Endothelial cell of umbilical vein (primary cell): ENCODE data around the gene LYRM9.

Source experiments
- EZH2 ChIP-seq: IDR thresholded peaks from 2 replicates; pipeline ENCODE4 v1.6.1; 2012; ENCODE audit warnings: borderline replicate concordance, low read depth, mild to moderate bottlenecking, moderate library complexity, low read length, inconsistent platforms; ENCODE audit not compliant: severe bottlenecking
- FOS ChIP-seq: IDR thresholded peaks from 2 replicates; pipeline ENCODE4 v1.6.1; 2011; ENCODE audit warnings: mild to moderate bottlenecking, low read length, moderate library complexity, borderline replicate concordance; ENCODE audit not compliant: insufficient read depth
- GATA2 ChIP-seq: IDR thresholded peaks from 2 replicates; pipeline ENCODE4 v1.7.0; 2011; ENCODE audit warnings: low read depth, mild to moderate bottlenecking, moderate library complexity, mixed read lengths, low read length; ENCODE audit not compliant: insufficient read length, insufficient read depth
- JUN ChIP-seq: IDR thresholded peaks from 2 replicates; pipeline ENCODE4 v1.6.1; 2011; ENCODE audit warnings: borderline replicate concordance, low read depth; ENCODE audit not compliant: insufficient read length, insufficient read depth
- MYC ChIP-seq: IDR thresholded peaks from one replicate; pipeline ENCODE4 v1.6.1; 2011; ENCODE audit warnings: mild to moderate bottlenecking, low read depth, low read length
- POLR2A ChIP-seq: IDR thresholded peaks from 2 replicates; pipeline ENCODE4 v1.6.1; 2012; ENCODE audit warnings: low read depth, mild to moderate bottlenecking, control low read depth, low read length
- POLR2AphosphoS5 ChIP-seq: IDR thresholded peaks from 2 replicates; pipeline ENCODE4 v1.6.1; 2012; ENCODE audit warnings: low read depth, mild to moderate bottlenecking, control low read depth, low read length, moderate library complexity; ENCODE audit not compliant: insufficient read depth
- TF ChIP-seq, protein P1 (sequence below), 2 donors: IDR thresholded peaks; 1 replicate in 1 of 2; 2 replicates in 1 of 2; pipeline ENCODE4 v1.5.1; 2011; ENCODE audit warnings: low read length in 2 of 2, mild to moderate bottlenecking in 2 of 2, moderate library complexity in 2 of 2, control low read depth in 1 of 2, inconsistent platforms in 1 of 2, low read depth in 1 of 2; ENCODE audit not compliant: insufficient read depth in 1 of 2; ENCODE audit errors: extremely low read depth in 1 of 2
- TF ChIP-seq, protein P2 (sequence below): IDR thresholded peaks from 2 replicates; pipeline ENCODE4 v1.6.1; 2011; ENCODE audit not compliant: insufficient read depth, insufficient read length

DNA sequence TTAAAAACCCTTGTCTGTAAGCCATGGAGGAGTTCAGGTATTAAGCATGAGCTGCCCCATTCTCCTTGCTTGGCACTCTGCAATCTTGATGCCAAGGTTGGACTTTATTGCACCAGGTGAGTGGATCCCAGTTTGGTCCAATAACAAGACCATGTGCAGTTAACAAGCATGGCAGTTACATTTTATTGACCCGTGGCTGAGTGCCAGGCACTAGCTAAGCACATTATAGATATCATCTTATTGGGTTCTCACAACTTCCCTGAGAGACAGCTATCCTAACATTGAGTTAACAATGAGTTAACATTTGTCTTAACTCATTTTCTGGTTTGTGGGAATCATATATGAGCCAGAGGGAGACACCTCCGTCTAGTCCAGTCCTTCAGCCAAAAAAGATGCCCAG is 21.8 kb downstream of the LYRM9 start:
- no peak for TF ChIP-seq POLR2AphosphoS5
- no peak for TF ChIP-seq POLR2A
- TF ChIP-seq, protein P1, sequence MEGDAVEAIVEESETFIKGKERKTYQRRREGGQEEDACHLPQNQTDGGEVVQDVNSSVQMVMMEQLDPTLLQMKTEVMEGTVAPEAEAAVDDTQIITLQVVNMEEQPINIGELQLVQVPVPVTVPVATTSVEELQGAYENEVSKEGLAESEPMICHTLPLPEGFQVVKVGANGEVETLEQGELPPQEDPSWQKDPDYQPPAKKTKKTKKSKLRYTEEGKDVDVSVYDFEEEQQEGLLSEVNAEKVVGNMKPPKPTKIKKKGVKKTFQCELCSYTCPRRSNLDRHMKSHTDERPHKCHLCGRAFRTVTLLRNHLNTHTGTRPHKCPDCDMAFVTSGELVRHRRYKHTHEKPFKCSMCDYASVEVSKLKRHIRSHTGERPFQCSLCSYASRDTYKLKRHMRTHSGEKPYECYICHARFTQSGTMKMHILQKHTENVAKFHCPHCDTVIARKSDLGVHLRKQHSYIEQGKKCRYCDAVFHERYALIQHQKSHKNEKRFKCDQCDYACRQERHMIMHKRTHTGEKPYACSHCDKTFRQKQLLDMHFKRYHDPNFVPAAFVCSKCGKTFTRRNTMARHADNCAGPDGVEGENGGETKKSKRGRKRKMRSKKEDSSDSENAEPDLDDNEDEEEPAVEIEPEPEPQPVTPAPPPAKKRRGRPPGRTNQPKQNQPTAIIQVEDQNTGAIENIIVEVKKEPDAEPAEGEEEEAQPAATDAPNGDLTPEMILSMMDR (IDR thresholded peaks at IDR 0.05; ENCODE audit: extremely low read depth in 1 of 2, insufficient read depth in 1 of 2, low read depth in 1 of 2, low read length in 2 of 2), result no peak
- no peak for TF ChIP-seq MYC
- TF ChIP-seq EZH2, result no peak
- TF ChIP-seq, protein P2, sequence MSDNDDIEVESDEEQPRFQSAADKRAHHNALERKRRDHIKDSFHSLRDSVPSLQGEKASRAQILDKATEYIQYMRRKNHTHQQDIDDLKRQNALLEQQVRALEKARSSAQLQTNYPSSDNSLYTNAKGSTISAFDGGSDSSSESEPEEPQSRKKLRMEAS, result no peak
- no peak for TF ChIP-seq JUN
- no peak for TF ChIP-seq GATA2
- no peak for TF ChIP-seq FOS
